ENCODE results near the gene GRIA3. TPM values are rescaled to one million over a fixed set of nuclear protein-coding genes. Genes with fewer than 3 reads are reported as not detected.

The GRIA3 gene
- total RNA-seq, 1 experiment from 2014 or later = 3.8 TPM

- Mint-ChIP-seq H3K27ac (no peak overlapping the region), H3K36me3 (no peaks in the 10 kb centered on the region), H3K4me3 (no peak overlapping the region), H3K9me3 (no peaks in the 10 kb centered on the region), H3K4me1 (peaks cover 24% of the 10 kb centered on the region), H3K27me3 (ENCODE audit: low read depth) (no peaks in the 10 kb centered on the region; the same call in 1 of the 2 replicates)
- DNase-seq (ENCODE audit: low spot score) (no peak), ATAC-seq (no peak)
- ChIA-PET POLR2A (no interaction called here), CTCF (no interaction called here)
- TF ChIP-seq JUN (CRISPR knock-in tag; IDR thresholded peaks at IDR 0.05) (no peak), CBFB (CRISPR knock-in tag; IDR thresholded peaks at IDR 0.05; ENCODE audit: low read depth) (no peak), TP53 (CRISPR knock-in tag; IDR thresholded peaks at IDR 0.05) (no peak), ZNF317 (CRISPR knock-in tag; IDR thresholded peaks at IDR 0.05; ENCODE audit: borderline replicate concordance, low read depth) (no peak), FOXP4 (CRISPR knock-in tag; IDR thresholded peaks at IDR 0.05) (no peak), ZNF281 (CRISPR knock-in tag; IDR thresholded peaks at IDR 0.05) (no peak), HMGA2 (CRISPR knock-in tag; IDR thresholded peaks at IDR 0.05) (no peak), ATF6 (CRISPR knock-in tag; IDR thresholded peaks at IDR 0.05) (no peak), NFE2L1 (CRISPR knock-in tag; IDR thresholded peaks at IDR 0.05) (no peak), SOX15 (CRISPR knock-in tag; IDR thresholded peaks at IDR 0.05) (no peak)
Measured at GRCh38 chrX:123489011-123489410, 304.9 kb downstream of the GRIA3 start.

GRCh38 chrX:123493857-123494256 lies 309.8 kb downstream of the GRIA3 start:
- no peak for ATAC-seq
- no peak overlapping the region for H3K27ac Mint-ChIP-seq
- H3K36me3 Mint-ChIP-seq = no peaks in the 10 kb centered on the region
- TF ChIP-seq NR2C2 (CRISPR knock-in tag; IDR thresholded peaks at IDR 0.05) (no peak), ZNF121 (CRISPR knock-in tag; IDR thresholded peaks at IDR 0.05) (no peak), HMGA2 (CRISPR knock-in tag; IDR thresholded peaks at IDR 0.05) (no peak)
- H3K27me3 Mint-ChIP-seq (ENCODE audit: low read depth) = no peaks in the 10 kb centered on the region; the same call in 1 of the 2 replicates
- POLR2A ChIA-PET = no interaction called here
- no peaks in the 10 kb centered on the region for H3K9me3 Mint-ChIP-seq
- H3K4me1 Mint-ChIP-seq = peaks cover 24% of the 10 kb centered on the region
- DNase-seq (ENCODE audit: low spot score) = no peak
- no peak overlapping the region for H3K4me3 Mint-ChIP-seq
- CTCF ChIA-PET = no interaction called here

- H3K9me3 Mint-ChIP-seq = 0 out of 2 replicates have a peak, but pooled peaks cover 3% of the 10 kb centered on the region
- H3K27me3 Mint-ChIP-seq (ENCODE audit: low read depth) = peaks cover 2% of the 10 kb centered on the region; the same call in 1 of the 2 replicates
- no peak for ATAC-seq
- no peak overlapping the region for H3K27ac Mint-ChIP-seq
- CTCF ChIA-PET = no interaction called here
- POLR2A ChIA-PET = no interaction called here
- DNase-seq (ENCODE audit: low spot score) = no peak
- H3K4me1 Mint-ChIP-seq = no peaks in the 10 kb centered on the region
- H3K4me3 Mint-ChIP-seq = no peak overlapping the region
- no peaks in the 10 kb centered on the region for H3K36me3 Mint-ChIP-seq
- TF ChIP-seq TP53 (CRISPR knock-in tag; IDR thresholded peaks at IDR 0.05) (no peak), AR (CRISPR knock-in tag; IDR thresholded peaks at IDR 0.05) (no peak), NR2C2 (CRISPR knock-in tag; IDR thresholded peaks at IDR 0.05) (no peak), SOX15 (CRISPR knock-in tag; IDR thresholded peaks at IDR 0.05) (no peak), EMX1 (CRISPR knock-in tag; IDR thresholded peaks at IDR 0.05) (no peak), STAT6 (CRISPR knock-in tag; conservative IDR thresholded peaks at IDR 0.05; ENCODE audit: low read depth) (no peak), ZNF423 (CRISPR knock-in tag; IDR thresholded peaks at IDR 0.05) (no peak), USF2 (CRISPR knock-in tag; IDR thresholded peaks at IDR 0.05) (no peak)
Measured at GRCh38 chrX:123499787-123500186, 315.7 kb downstream of the GRIA3 start.
